Epithelial cell of esophagus (primary cell): Measurements from ENCODE around the gene CPNE4.

Source experiments
- DNase-seq: peaks from one replicate; pipeline ENCODE4 v3.0.0; 2010; ENCODE audit warnings: low read depth
- H3K4me3 ChIP-seq: 2 replicates; pipeline ENCODE4 v1.5.1; 2011; ENCODE audit warnings: mild to moderate bottlenecking, low read length, control low read depth
- TF ChIP-seq, protein P1 (sequence below): IDR thresholded peaks from 2 replicates; pipeline ENCODE4 v1.5.1; 2011; ENCODE audit warnings: low read depth, mild to moderate bottlenecking, low read length, control low read depth, inconsistent platforms; ENCODE audit not compliant: insufficient read depth; ENCODE audit errors: missing control alignments

Gene CPNE4

DNA sequence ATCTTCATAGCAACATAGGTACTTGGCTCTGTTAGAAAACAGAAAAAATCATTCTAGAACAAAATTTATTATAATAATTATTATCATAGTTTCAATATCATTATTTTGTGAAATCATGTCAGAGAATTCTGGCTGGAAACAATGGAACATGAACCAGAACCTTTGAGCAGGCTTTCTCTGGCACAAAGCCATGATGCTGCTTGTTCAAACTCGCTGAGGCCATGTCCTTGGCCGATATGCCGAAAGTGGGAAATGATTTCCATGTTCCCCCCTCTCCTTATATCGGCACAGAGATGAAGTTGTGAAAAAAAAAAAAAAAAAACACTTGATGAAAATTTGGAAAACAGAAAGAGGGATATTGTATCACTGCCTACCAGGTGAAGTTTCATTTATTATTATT, 483.1 kb downstream of the CPNE4 start:
- H3K4me3 ChIP-seq, result no peak overlapping the region
- TF ChIP-seq, protein P1, sequence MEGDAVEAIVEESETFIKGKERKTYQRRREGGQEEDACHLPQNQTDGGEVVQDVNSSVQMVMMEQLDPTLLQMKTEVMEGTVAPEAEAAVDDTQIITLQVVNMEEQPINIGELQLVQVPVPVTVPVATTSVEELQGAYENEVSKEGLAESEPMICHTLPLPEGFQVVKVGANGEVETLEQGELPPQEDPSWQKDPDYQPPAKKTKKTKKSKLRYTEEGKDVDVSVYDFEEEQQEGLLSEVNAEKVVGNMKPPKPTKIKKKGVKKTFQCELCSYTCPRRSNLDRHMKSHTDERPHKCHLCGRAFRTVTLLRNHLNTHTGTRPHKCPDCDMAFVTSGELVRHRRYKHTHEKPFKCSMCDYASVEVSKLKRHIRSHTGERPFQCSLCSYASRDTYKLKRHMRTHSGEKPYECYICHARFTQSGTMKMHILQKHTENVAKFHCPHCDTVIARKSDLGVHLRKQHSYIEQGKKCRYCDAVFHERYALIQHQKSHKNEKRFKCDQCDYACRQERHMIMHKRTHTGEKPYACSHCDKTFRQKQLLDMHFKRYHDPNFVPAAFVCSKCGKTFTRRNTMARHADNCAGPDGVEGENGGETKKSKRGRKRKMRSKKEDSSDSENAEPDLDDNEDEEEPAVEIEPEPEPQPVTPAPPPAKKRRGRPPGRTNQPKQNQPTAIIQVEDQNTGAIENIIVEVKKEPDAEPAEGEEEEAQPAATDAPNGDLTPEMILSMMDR, result no peak
- DNase-seq, result peak; percentile 24

DNA sequence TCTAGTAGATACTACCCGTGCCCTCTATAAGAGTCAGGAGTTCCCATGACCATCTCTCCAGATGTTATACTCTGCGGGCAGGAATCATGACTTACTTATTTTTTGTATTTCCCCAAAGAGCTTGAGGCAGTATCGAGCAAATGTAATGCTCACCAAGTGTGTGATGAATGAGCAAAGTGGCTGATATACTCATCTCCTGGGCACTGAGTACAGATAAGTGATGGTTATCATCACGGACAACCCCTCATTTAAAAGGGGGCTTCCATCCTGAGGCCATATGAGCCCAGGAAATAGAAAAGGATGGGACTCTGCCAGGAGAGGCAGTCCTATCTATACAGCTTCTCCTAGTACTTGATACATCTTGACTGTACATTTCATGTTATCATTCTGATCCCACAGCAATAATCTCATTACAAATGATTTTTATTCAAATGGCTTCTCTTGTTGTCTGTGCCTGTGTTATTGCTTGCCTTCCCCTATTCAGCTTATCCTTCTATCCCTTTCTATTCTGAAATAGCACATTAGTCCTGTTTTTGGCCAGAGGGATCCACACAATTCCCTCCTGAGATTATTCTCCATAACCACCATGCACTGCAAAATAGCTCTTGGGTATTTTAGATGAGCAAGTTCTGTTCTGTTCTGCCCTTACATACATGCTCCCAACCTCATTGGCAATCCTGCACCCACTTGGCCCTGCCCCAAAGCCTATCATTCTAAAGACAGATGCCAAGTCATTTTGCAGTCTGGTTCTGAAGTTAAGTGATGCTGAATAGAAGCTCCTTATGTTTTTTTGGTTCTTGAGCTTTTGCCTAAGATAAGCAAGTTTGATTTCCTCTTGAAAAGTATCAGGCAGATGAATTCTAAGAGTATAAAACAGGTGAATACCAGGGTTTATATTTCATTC, 484.0 kb downstream of the CPNE4 start:
- DNase-seq, result no peak
- no peak overlapping the region for H3K4me3 ChIP-seq
- TF ChIP-seq, protein P1, result no peak

DNA sequence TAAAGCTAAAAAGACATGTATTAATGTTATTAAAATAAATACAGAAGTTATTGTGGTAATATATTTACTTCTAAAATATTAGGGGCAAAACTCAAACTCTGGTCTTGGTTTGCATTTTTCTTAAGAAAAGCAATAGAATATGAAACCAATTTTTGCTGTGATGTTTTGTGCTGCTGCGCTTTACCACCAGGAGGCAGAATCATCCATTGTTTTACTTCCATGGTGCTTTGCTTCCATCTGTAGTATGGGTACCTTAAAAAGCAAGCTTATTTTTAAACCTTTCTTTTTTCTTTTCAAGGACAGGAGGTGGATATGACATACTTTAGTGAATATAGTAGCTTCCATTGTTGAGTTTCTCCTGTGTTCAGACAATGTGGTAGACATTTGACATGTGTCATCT, 485.5 kb downstream of the CPNE4 start:
- peak; percentile 15 for DNase-seq
- TF ChIP-seq, protein P1, result peak; percentile 38

DNA sequence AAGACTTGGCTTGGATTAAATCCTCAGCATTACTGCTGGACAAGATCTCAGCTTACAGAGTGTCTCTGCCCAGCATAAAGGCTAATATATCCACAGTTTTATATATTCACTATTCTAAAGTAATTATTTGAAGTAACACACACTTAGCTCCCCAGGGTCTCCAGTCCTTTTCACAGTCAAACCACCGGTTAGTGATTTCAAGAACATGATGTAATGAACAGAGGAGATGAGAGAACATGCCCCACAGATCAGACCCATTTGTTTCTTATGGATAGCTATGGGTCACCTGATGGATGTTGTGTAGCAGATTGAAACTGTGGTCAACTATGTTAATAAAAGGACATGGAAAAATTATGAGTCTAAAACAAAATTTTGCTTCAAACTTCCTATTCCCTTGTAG, 487.2 kb downstream of the CPNE4 start:
- DNase-seq, result no peak
- TF ChIP-seq, protein P1, result no peak
- H3K4me3 ChIP-seq, result no peak overlapping the region

More for the DNA sequence above, 485.5 kb downstream of the CPNE4 start:
- H3K4me3 ChIP-seq, result no peak overlapping the region

DNA sequence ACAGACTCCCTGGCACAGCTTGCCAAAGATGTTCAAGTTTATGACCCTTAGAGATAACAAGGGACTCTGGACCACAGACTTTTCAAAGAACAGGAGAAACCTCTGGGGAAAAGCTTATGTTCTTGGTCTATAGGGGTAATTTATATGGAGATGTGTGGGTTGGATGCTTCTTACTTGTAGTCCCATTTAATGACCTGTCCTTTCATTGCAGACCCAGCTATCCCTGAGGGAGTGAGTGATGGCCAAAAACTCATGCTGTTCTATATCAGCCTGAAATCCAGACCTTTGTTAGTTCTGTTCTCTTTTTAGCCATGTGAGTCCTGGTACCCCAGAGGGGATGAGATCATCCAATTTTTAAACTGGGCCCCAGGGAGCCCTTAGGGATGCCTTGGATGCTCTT, 488.4 kb downstream of the CPNE4 start:
- TF ChIP-seq, protein P1, result no peak
- no peak for DNase-seq
- no peak overlapping the region for H3K4me3 ChIP-seq

DNA sequence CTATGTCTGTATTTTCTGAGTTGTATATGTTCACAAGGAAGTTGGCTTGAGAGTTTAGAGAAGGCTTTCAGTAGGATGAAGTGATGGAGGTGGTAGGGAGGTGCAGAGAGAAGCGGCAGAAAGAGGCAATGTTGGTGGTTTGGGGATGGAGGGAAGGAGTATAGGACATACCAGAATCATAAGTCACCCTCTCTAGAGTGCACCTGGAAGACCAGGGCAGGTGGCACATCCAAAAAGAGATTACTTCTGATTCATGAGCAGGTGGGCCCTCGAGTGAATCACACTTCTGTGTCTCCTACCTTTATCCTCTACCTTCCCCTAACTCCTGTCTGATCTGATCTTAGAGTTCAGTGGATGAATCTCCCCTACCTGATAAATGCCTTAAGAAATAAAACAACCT, 490.3 kb downstream of the CPNE4 start:
- H3K4me3 ChIP-seq, result no peak overlapping the region
- peak; percentile 22 for DNase-seq
- TF ChIP-seq, protein P1, result no peak

DNA sequence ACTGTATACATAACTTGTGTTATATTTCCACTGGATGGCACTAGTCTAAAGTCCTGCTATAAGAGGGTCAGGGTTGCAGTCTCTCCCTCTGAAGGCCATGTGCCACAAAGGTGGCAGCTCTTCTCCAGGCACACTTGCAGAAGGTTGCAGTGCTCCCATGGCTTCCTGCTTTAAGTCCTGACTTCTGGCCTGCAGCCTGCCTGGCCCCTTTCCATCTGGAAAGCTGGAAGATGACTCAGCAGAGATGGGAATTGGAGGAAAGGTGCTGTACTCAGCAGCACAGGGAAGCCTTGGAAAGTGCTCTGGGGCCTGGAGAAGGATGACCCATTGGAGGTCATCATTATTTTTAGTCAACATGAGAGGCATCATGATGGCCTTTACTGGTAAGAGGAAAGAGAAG, 491.1 kb downstream of the CPNE4 start:
- no peak overlapping the region for H3K4me3 ChIP-seq
- TF ChIP-seq, protein P1, result no peak
- DNase-seq, result peak; percentile 71
